OCI-LY7 (cell line): ENCODE data around the gene KRT31. TPM values are rescaled to one million over a fixed set of nuclear protein-coding genes. Genes with fewer than 3 reads are reported as not detected.

ENCODE experiments used
- BruUV-seq: library from RNA; stranded (reverse); fragments of 400-500 nt; replicated peaks from 2 replicates; lab custom pipeline; 2021; lab: Mats Ljungman, UMichigan
- CTCF ChIA-PET: fragments of 300-600 bp; sonication (Branson Sonifier 250); formaldehyde crosslinking; loops from one replicate; lab custom pipeline; 2022; ENCODE audit warnings: antibody characterized with exemption; ENCODE audit not compliant: unreplicated experiment; lab: Charles Lee
- POLR2A ChIA-PET: fragments of 300-600 bp; sonication (Branson Sonifier 250); formaldehyde crosslinking; loops from one replicate; lab custom pipeline; 2022; ENCODE audit warnings: antibody characterized with exemption; lab: Charles Lee
- DNase-seq: peaks from one replicate; pipeline ENCODE4 v3.0.0-alpha.2; 2015; ENCODE audit warnings: low spot score
- H2AFZ ChIP-seq: fragments of 200-600 bp; sonication (generic), shearing (Covaris generic); 2 replicates; pipeline ENCODE4 v1.6.1; 2014; ENCODE audit warnings: mild to moderate bottlenecking, antibody characterized with exemption, low read length, moderate library complexity
- H3K27ac ChIP-seq: fragments of 200-600 bp; sonication (generic); 2 replicates; pipeline ENCODE4 v1.5.1; 2014; ENCODE audit warnings: mixed run types, low read depth, mild to moderate bottlenecking, moderate library complexity, low read length, inconsistent platforms; ENCODE audit not compliant: poor library complexity, severe bottlenecking
- H3K36me3 ChIP-seq: fragments of 200-600 bp; sonication (generic); 2 replicates; pipeline ENCODE4 v1.6.1; 2014; ENCODE audit warnings: mild to moderate bottlenecking, antibody characterized with exemption, low read length, moderate library complexity, mixed read lengths; ENCODE audit not compliant: insufficient read depth
- H3K4me1 ChIP-seq: fragments of 200-600 bp; sonication (generic); 2 replicates; pipeline ENCODE4 v1.5.1; 2014; ENCODE audit warnings: mild to moderate bottlenecking, low read length; ENCODE audit not compliant: insufficient read depth, poor library complexity, severe bottlenecking
- H3K4me2 ChIP-seq: fragments of 200-600 bp; sonication (generic); 2 replicates; pipeline ENCODE4 v1.6.1; 2014; ENCODE audit warnings: mild to moderate bottlenecking, low read length
- H3K4me3 ChIP-seq: fragments of 200-600 bp; sonication (generic); 2 replicates; pipeline ENCODE4 v1.5.1; 2014; ENCODE audit warnings: mild to moderate bottlenecking, low read depth, low read length; ENCODE audit not compliant: poor library complexity, severe bottlenecking
- H3K79me2 ChIP-seq: fragments of 200-600 bp; sonication (generic); 2 replicates; pipeline ENCODE4 v1.6.1; 2016; ENCODE audit warnings: low read depth, mild to moderate bottlenecking, low read length, moderate library complexity, mixed read lengths; ENCODE audit not compliant: insufficient read depth
- H3K9me2 ChIP-seq: fragments of 200-600 bp; sonication (generic); 2 replicates; pipeline ENCODE4 v1.6.1; 2016; ENCODE audit warnings: mild to moderate bottlenecking, low read length, mixed read lengths; ENCODE audit not compliant: insufficient read depth
- H3K9me3 ChIP-seq: fragments of 200-600 bp; sonication (generic); 2 replicates; pipeline ENCODE4 v1.6.1; 2014; ENCODE audit warnings: mild to moderate bottlenecking, mixed run types, low read length, mixed read lengths
- H4K20me1 ChIP-seq: fragments of 200-600 bp; sonication (generic); 2 replicates; pipeline ENCODE4 v1.6.1; 2014; ENCODE audit warnings: mild to moderate bottlenecking, antibody characterized with exemption, low read length, moderate library complexity, mixed read lengths; ENCODE audit not compliant: insufficient read depth
- EZH2phosphoT487 ChIP-seq: fragments of 200-600 bp; sonication (generic); IDR thresholded peaks from 2 replicates; pipeline ENCODE4 v1.6.1; 2018; ENCODE audit warnings: low read depth, borderline replicate concordance, mild to moderate bottlenecking, mixed run types, antibody characterized with exemption, low read length, moderate library complexity, mixed read lengths
- intact Hi-C: fragments of 100-400 bp; cut with micrococcal nuclease; formaldehyde crosslinking; loops from one replicate; pipeline ENCODE4 v1.10.0; 2022; ENCODE audit not compliant: unreplicated experiment
- total RNA-seq, 2 experiments: library from RNA; depleted of rRNA in 1 of 2; stranded (reverse); fragments of >200 nt in 1 of 2; shearing (Covaris generic) in 1 of 2; gene quantifications; 2 replicates each; pipeline ENCODE4 v1.2.3, GENCODE V29; 2014 to 2022
- TF ChIP-seq, protein P1 (sequence below): fragments of 200-600 bp; sonication (generic); conservative IDR thresholded peaks from 2 replicates; pipeline ENCODE4 v1.5.1; 2014; ENCODE audit warnings: mild to moderate bottlenecking, antibody characterized with exemption, low read length, moderate library complexity, mixed read lengths

The KRT31 gene
- total RNA-seq, 2 experiments from 2014 or later, result not detected

DNA sequence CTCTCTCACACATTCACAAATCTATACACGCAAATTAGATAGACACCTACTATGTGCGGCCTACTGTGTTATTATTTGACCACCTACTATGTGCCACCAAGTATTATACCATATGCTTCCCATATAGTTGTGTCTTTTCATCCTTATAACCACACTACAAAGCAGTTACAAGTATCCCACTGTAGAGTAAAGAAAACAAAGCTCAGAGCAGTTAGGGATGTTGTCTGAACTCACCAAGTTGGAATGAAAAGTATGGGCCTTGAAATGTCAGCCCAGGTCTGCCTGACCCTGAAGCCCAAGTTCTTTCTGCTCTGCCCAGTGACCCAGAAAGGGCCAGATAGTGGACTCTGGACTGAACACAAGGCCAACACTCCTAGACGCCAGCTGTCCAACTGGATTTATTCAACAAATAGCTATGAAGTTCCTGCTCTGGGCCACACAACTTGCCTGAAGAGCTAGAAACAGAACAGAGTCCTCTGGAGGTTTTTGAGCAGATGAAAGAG is 18.5 kb upstream of the KRT31 start:
- TF ChIP-seq, protein P1, sequence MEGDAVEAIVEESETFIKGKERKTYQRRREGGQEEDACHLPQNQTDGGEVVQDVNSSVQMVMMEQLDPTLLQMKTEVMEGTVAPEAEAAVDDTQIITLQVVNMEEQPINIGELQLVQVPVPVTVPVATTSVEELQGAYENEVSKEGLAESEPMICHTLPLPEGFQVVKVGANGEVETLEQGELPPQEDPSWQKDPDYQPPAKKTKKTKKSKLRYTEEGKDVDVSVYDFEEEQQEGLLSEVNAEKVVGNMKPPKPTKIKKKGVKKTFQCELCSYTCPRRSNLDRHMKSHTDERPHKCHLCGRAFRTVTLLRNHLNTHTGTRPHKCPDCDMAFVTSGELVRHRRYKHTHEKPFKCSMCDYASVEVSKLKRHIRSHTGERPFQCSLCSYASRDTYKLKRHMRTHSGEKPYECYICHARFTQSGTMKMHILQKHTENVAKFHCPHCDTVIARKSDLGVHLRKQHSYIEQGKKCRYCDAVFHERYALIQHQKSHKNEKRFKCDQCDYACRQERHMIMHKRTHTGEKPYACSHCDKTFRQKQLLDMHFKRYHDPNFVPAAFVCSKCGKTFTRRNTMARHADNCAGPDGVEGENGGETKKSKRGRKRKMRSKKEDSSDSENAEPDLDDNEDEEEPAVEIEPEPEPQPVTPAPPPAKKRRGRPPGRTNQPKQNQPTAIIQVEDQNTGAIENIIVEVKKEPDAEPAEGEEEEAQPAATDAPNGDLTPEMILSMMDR, result no peak
- no peak for TF ChIP-seq EZH2phosphoT487
- Histone ChIP-seq H4K20me1 (no peaks in the 10 kb centered on the region), H3K36me3 (no peaks in the 10 kb centered on the region), H3K4me3 (no peak overlapping the region), H3K4me1 (no peaks in the 10 kb centered on the region), H3K4me2 (no peak overlapping the region), H2AFZ (no peak overlapping the region), H3K79me2 (no peaks in the 10 kb centered on the region), H3K9me3 (no peaks in the 10 kb centered on the region), H3K9me2 (no peaks in the 10 kb centered on the region), H3K27ac (no peak overlapping the region)
- no TSS peak for BruUV-seq
- intact Hi-C loops, result no loop called here
- POLR2A ChIA-PET, result no interaction called here
- CTCF ChIA-PET, result no interaction called here
- DNase-seq, result no peak

DNA sequence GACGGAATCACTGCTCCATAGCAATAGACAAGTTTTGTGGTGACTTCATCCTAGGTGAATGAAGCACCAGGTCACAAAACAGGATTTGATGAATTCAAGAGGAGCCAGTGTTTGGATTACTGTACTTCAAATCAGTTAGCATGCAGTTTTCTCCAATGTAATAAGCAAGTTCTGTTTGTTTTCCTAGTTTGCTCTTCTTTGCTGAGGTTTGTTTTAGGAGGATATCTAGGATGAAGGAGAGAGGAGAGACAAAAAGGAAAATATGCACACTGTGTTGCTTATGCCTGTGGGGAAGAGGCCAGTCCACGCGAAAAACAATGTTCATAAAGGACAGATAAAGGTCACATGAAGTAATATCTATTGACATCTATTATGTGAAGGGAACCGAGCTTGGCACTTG is 18.0 kb upstream of the KRT31 start:
- no peak for DNase-seq

DNA sequence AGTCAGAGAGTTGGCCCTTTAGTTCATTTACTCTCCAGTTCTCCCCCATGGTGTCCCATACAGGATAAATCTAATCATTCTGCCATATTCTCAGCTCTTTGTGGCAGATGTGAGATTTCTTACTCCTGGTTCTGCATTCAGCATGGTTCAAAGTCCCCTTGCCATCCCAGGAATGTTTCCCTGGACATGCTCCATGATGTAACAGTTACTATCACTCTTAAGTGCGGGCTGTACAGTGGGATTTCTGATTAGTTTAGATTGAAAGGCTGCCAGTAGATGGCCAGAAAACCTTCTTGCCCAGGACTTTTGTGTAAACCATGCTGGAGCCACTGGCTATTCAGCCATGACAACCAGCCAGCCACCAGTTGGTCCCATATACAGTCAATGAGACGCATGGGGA is 16.6 kb upstream of the KRT31 start:
- no peaks in the 10 kb centered on the region for H3K4me1 ChIP-seq
- ChIA-PET CTCF (no interaction called here), POLR2A (no interaction called here)
- no peaks in the 10 kb centered on the region for H3K36me3 ChIP-seq
- no peak overlapping the region for H2AFZ ChIP-seq
- H3K4me3 ChIP-seq, result no peak overlapping the region
- H4K20me1 ChIP-seq, result no peaks in the 10 kb centered on the region
- BruUV-seq, result no TSS peak
- intact Hi-C loops, result no loop called here
- H3K9me2 ChIP-seq, result no peaks in the 10 kb centered on the region
- H3K4me2 ChIP-seq, result no peak overlapping the region
- H3K9me3 ChIP-seq, result no peaks in the 10 kb centered on the region
- DNase-seq, result no peak
- no peak overlapping the region for H3K27ac ChIP-seq
- no peaks in the 10 kb centered on the region for H3K79me2 ChIP-seq
- TF ChIP-seq EZH2phosphoT487, result no peak
- TF ChIP-seq, protein P1, result no peak

More for the DNA sequence above, 18.0 kb upstream of the KRT31 start:
- Histone ChIP-seq H3K27ac (no peak overlapping the region), H3K4me2 (no peak overlapping the region), H3K9me3 (no peaks in the 10 kb centered on the region), H3K36me3 (no peaks in the 10 kb centered on the region), H3K79me2 (no peaks in the 10 kb centered on the region), H2AFZ (no peak overlapping the region), H4K20me1 (no peaks in the 10 kb centered on the region), H3K4me1 (no peaks in the 10 kb centered on the region), H3K9me2 (no peaks in the 10 kb centered on the region), H3K4me3 (no peak overlapping the region)
- TF ChIP-seq EZH2phosphoT487, result no peak
- TF ChIP-seq, protein P1, result no peak
- intact Hi-C loops, result no loop called here
- POLR2A ChIA-PET, result no interaction called here
- no TSS peak for BruUV-seq
- CTCF ChIA-PET, result no interaction called here
